LNCaP clone FGC (cell line): ENCODE results near the gene POPDC2.
"Not testable (repeated sequence)": the region's sequence is repeated elsewhere in the genome, so short reads cannot be mapped to it uniquely, and the experiment has no call there.

ENCODE experiments used
- DNase-seq: peaks from one replicate; pipeline ENCODE4 v3.0.0-alpha.2; 2011; ENCODE audit warnings: low read depth
- H3K4me3 ChIP-seq: 2 replicates; pipeline ENCODE4 v1.5.1; 2011; ENCODE audit warnings: mild to moderate bottlenecking, low read depth, low read length, control low read depth
- TF ChIP-seq, protein P1 (sequence below): IDR thresholded peaks from 2 replicates; pipeline ENCODE4 v1.5.1; 2012; ENCODE audit warnings: mild to moderate bottlenecking; ENCODE audit not compliant: control insufficient read depth, insufficient read depth; ENCODE audit errors: extremely low read depth

POPDC2 gene

DNA sequence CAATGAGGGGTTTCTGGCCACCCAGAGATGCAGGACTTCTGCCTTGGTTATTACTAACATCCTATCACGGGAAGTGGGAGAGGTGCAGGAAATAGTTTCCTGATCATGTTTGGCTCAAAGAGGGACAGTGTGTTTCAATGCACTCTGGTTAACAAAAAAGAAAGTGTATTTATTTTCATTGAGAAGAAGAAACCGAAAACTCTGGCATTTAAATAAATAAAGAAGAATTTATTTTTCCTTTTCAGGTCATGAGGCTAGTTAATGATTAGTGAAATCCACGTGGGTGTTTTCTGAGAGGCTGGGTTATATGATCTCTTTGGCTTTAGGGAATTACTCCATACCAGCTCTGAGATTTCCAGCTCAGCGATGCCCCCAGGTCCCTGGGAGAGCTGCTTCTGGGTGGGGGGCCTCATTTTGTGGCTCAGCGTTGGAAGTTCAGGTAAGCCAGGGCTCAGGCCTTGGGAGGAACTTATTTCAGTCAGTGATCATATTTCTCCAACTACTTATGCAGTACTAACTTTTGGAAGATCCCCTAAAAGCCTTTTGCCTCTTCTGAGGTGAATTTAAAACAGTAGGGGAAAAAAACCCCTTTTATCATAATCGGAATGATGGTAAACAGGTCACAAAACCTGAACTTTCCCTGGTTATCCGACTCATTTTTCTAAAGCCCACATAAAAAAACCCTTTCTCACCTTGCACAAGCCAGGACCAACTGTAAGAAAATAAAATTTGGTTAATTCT is 62.7 kb downstream of the POPDC2 start, which contains the start of gene PLA1A:
Gene PLA1A, plus strand, starts transcription at position 338 of the 741 bp plus-strand sequence. Its CDS starts 29 bp downstream, at position 367.
- TF ChIP-seq, protein P1, sequence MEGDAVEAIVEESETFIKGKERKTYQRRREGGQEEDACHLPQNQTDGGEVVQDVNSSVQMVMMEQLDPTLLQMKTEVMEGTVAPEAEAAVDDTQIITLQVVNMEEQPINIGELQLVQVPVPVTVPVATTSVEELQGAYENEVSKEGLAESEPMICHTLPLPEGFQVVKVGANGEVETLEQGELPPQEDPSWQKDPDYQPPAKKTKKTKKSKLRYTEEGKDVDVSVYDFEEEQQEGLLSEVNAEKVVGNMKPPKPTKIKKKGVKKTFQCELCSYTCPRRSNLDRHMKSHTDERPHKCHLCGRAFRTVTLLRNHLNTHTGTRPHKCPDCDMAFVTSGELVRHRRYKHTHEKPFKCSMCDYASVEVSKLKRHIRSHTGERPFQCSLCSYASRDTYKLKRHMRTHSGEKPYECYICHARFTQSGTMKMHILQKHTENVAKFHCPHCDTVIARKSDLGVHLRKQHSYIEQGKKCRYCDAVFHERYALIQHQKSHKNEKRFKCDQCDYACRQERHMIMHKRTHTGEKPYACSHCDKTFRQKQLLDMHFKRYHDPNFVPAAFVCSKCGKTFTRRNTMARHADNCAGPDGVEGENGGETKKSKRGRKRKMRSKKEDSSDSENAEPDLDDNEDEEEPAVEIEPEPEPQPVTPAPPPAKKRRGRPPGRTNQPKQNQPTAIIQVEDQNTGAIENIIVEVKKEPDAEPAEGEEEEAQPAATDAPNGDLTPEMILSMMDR, result no peak
- DNase-seq, result no peak
- H3K4me3 ChIP-seq, result no peak within 1 kb of the TSS

DNA sequence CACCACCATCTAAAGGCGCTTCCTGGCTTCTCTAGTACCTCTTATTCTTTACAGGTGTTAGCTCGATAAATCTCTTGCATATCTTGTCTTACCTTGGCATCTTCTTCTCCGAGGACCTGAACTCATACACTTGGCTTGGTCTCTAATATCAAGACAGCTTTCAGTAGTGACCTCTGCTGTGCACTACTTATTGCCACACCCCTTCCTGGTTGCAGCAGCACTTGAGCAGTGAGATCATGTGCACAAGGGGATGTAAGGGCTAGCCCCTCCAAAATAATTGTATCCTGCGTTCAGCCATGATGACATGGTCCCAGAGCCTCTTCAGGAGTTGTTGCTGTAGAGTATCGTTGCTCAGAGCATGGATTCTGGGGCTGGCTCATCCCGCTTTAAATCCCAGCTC is 64.0 kb downstream of the POPDC2 start:
- DNase-seq, result no peak
- TF ChIP-seq, protein P1, result no peak
- no peak overlapping the region for H3K4me3 ChIP-seq

DNA sequence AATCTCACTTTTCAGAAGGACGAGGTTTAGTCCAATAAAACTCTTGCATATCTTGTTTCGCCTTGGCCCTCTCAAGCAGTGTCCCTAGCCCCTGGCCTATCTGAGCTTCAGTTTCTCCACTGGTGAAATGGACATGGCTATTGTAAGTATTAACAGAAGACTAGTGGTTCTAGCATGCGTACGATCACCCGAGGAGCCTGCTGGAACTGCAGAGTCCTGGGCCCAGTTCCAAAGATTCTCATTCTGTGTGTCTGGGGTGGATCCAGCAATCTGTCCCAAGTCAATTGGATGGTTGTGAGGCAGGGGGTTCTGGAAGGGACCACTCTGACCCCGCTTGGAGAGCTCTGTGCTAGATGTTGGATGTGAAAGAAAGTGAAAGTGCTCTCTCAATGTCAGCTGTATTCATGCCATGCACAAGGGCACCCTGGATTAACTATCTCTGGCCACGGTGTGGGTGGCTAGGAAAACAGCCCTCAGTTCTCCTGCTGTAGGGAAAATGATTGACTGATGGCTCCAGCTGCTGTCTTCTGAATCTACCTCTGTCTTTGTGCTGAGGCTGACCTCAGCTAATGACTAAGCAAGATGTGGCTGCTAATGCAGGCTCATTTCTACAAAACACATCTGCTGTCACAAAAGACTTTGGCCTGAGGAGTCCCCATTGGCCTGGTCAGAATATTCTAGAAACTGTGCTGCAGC is 64.6 kb downstream of the POPDC2 start:
- no peak for DNase-seq
- TF ChIP-seq, protein P1, result no peak
- H3K4me3 ChIP-seq, result no peak overlapping the region

DNA sequence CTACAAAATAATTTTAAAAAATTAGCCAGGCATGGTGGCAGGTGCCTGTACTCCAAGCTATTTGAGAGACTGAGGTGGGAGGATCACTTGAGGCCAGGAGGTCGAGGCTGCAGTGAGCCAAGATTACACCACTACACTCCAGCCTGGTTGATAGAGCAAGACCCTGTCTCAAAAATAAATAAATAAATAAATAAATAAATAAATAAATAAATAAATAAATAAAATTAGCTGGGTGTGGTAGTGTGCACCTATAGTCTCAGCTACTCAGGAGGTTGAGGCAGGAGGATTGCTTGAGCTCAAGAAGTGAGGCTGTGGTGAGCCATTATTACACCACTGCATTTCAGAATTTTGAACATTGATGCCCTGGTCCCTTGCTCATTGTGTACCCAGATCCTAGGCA is 65.5 kb downstream of the POPDC2 start:
- not testable (repeated sequence) for DNase-seq, H3K4me3 ChIP-seq

DNA sequence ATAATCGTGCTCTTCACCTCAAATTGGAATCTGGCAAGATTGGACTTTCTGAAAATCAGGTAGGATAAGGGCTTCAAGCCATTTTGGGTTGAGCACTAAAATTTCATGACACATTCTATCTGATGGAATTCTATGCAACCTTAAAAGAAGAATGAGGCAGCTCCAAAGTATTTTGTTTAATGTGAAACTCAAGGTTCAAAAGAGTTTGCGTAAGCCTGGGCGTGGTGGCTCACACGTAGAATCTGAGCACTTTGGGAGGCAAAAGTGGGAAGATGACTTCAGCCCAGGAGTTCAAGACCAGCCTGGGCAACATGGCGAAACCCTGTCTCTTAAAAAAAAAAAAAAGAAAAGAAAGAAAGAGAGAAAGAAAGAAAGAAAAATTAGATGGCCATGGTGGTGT is 66.3 kb downstream of the POPDC2 start:
- TF ChIP-seq, protein P1, result no peak
- DNase-seq, result no peak
- no peak overlapping the region for H3K4me3 ChIP-seq

DNA sequence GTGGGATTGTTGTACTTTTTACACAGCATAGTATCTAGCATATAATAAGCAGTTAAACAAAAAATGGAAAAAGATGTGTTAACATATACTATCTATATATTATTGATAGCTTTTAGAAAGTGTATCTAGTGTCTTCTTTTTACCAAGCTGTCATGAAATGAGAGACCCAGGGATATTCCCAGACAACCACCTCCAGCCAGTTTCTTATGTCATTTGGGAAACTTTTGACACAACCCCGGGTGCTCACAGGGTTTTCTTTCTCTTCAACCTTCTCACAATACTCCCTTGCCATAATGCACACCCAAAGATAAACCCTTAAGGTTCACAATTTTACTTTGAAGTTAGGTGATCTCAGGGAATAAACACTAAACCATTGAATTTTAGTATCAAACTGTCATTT is 67.5 kb downstream of the POPDC2 start:
- no peak overlapping the region for H3K4me3 ChIP-seq
- DNase-seq, result no peak
- TF ChIP-seq, protein P1, result no peak
